HG03025 (cell line): ENCODE results near the gene CLK2.
"Not testable (repeated sequence)": the region's sequence is repeated elsewhere in the genome, so short reads cannot be mapped to it uniquely, and the experiment has no call there.

Experiments used
- ATAC-seq: cut with Tn5 transposase; IDR thresholded peaks from one replicate; pipeline ENCODE4 v1.9.1; 2021; ENCODE audit warnings: mild to moderate bottlenecking, moderate library complexity; ENCODE audit not compliant: unreplicated experiment, low FRiP score

Gene CLK2

DNA sequence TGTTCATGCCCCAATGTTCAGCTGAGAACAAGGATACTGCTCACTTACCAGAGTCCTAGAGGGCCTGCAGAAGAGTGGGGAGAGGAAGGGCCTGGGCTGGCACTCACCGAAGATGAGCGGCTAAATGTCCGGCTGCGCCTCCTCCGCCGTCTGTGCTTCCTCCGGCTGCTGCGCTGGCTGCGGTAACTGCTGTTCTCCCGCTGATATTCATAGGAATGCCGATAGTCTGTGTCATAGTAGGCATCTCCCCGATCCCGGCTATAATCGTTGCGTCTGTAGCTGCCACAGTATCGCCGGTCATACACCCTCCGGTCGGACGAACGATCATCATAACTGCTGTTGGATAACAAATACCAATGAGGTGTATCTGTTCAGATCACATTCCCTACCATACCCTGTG is 3.9 kb downstream of the CLK2 start:
- ATAC-seq = no peak

DNA sequence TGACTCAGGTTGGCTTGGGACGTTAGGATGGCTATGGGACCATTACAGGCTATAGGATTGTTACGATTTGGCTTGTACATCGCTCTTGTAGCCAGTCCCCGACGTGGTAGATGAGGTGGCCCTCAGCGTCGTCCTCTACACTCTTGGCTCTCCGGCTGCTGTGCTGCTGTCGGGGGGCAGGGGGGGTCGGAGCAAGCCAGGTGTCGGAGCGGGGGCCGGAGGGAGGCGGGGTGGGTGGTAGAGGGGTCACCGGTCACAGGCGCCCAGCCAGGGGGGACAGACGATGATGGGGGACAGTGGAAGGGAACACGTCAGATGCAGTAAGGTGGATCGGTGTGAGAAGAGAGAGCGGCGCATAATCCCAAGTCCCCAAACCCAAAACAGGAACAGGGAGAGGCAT is 4.7 kb downstream of the CLK2 start:
- ATAC-seq = no peak

DNA sequence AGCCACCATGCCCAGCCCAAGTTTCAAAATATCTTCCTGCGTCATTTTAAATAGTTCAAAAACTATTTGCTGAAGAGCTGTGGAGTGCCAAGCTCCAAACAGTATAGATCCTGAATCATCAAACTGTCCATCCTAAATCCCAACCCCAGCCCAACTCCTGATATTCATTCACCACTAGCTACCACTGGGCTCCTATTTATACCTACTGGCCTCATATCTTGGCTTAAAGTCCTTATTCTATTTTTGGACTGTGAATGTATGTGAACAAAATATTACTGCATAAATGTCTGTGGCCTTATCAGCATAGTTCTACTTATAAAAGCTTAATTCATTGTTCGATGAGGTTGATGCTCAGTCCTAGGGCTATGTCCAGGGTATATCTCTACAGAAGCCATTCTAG is 5.9 kb downstream of the CLK2 start:
- ATAC-seq = no peak

DNA sequence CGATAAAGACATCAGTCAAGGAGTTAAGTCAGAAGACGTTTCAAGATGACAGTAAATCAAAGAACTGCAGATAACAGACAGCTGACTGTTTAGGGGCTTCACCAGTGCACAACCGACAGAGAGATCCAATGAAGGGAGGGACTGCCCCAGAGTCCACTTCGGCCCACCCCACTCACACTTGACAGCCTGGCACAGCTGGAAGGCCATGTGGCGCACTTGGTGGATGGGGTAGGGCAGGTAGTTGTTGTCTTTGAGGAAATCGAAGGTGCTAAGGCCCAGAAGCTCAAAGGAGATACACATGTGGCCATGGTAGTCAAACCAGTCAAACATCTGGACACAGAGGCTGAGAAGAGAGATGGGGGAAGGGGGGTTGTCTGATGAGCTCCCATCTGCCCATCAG is 6.8 kb downstream of the CLK2 start:
- ATAC-seq = no peak

DNA sequence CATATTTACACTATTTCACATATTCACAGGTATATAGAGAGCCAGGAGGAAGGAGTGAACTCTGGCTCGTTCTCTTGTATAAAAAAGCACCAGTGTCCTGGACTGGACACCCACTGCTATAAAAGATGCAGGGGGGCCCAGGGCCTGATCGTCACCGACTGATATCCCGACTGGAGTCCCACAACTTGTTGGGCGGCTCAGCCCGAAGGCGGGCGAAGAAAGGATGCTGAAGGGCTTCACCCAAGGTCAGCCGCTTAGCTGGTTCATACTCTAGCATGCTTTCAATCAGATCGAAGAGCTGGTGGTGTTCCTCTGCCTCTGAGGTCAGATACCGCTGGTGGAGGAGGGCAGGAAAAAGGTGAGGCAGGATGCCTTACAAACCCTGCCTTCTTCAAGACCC is 10.2 kb downstream of the CLK2 start:
- no peak for ATAC-seq

DNA sequence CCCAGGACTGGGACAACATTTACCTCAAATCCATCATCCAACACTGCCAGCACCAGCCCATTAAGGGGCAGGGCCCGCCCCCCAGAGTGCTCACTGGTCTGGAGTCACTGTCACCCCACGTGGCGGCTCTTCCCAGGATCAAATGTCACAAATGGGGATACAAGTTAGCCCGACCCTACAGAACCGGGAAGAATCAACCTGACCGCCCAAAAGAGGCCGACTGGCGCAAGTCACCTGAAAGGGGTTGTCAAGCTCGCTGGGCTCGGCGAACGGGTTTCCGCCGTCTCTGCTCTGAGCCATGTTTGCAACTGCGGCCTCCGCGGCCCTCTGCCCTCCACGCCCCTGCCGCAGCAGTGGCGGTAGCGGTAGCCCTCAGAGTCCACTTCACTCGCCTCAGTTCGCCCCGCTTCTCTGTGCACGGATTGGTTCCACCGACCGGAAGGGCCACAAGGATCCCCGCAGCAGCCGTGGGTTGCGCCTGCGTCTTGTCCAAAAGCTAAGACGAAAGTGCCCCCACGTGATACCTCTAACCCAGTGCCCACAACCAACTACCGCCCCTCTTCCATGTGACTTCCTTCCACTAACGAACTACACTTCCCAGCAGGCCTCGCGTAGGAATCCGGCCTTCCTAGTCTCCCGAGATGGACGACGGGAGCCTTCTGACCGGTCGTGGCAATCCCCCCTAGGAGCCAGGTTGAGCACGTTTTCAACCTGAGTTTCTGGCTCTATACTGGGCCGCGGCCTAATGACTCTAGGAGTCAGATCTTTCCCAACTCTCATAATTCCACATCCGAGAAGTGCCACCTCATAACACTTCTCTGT is 11.2 kb downstream of the CLK2 start, which contains the start of gene SCAMP3:
Gene SCAMP3, minus strand, starts transcription at position 509 of the 822 bp plus-strand sequence. Its CDS starts 209 bp downstream, at position 300.
- peak; percentile 85 for ATAC-seq

DNA sequence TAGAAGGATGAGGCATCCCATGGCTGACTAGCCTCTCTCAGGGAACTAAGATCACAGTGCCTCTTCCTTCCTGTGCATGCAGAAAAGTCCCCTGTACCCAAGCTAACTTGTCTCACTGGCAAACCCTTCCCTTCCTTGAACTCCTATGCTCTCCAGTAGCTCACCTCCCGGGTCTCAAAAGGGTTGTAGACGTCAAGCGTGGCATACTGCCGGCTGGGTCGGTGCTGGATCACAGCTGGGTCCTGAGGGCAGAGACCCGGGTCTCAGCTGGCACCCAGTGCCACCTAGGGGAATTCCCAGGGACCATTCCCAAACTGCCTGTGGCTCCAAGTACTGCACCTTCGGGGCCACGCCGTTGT is 11.8 kb downstream of the CLK2 start:
- ATAC-seq = peak; percentile 3

DNA sequence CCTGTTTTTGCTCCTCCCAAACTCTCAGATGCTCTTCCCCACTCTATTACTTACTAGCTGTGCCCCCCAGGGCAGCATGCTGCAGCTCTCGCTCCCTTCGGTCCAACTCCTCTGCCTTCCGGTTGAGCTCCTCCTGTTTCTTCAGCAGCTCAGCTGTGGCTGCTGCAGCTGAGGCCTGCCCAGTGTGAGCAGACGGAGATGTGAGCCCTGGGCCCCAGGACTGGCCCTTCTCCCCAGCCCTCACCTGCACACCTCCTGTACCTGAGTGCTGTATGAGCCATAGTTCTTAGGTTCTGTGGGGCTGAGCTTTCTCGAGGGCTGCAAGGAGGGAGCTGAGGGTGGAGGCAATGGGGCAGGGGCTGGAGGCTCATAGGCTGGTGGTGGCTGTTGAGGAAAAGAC is 13.0 kb downstream of the CLK2 start:
- no peak for ATAC-seq

DNA sequence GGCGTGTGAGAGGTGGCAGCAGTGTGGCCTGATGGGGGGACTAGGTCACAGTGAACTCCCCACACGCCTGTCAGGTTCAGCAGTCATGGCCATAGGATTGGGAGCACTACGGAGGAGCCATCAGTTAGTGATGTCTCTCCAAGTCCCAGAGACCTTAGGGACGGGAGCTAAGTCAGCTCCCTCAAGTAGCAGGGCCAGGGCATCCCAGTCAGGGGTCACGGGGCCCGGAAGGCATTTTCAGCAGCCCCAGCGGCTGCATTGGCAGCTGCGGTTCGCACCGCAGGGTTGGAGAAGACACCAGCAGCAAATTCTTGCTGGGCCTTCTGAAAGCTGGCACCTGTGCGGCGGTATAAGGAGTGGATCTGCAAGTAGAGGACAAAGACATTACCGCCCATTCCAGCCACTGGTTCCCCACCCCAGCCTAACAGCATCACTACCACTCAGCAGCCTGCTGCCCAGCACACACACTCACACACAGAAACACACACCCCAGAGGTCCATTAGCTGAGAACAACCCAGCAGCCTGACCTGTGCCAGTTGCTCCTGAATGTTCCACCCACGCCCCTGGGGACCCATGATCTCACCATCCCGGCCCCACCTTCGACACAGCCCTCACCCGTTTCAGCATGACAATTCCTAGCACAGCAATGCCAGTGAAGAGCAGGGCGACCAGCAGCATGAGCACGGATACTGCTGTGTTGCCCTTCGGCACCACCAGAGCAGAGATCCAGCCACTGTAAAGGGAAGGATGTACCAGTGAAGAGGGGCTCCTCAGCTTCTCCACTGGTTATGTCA is 17.0 kb downstream of the CLK2 start:
- no peak for ATAC-seq

DNA sequence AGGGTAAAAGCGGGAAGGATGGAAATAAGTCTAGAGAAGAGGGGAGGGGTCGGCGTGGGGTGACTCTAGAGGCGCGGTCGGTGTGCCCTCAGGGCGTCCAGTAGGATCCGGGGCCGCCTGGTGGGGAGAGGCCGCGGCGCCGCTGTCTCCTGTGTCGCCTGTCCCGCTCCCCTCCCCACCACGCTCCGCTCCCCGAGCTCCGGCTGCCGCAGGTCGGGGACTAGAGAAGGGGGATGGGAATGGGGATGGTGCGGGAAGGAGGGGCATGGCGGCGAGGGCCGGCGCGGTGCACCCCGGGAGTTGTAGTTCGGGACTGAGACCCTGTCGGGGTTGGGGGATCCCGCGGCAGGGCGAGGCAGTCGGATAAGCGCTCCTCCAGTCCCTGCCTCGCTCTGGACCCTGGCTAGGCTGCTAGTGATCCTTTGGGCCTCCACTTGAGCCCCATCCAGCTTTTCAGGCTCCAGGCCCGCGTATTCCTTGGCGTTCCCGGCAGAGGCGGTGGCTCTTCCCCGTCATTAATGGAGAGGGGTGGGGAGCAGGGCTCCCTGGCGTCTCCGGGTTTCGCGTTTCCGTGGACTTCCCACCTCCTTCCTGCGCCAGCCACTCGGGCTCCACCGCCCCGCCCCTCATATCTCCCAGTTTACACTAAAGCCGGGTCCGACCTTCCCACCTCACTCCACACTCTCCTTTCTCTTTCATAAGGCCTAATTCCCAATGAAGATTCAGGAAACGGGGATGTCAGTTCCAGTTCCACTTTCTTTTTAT is 17.9 kb downstream of the CLK2 start, which contains the start of gene ENTREP3:
Gene ENTREP3, minus strand, starts transcription at position 241 of the 765 bp plus-strand sequence. CDS start 606 bp downstream, outside the sequence.
- ATAC-seq = no peak

DNA sequence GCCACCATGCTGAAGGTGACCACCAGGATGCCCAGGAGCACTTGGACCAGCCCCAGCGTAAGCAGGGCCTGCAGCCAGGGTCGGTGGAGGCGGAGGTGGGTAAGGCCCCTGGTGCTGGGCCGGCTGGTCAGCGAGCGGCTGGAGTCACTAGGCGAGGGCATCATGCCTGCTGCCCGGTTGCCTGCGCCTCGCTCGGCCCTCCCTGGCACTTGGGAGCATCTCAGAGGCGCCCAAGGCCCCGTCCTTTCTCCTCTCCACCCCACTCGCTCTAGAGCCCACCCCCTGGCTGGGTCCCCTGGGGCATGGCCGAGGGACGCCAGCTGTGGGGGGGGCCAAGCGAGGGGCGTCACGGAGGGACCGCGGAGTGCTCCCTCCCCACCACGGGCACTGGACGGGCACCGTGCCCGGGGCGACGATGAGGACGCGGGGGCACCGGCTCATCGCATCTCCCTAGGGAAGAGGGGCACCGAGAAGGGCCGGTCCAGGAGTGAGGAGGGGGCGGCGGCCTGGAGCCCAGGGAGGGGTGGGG is 18.5 kb downstream of the CLK2 start:
- ATAC-seq = no peak

DNA sequence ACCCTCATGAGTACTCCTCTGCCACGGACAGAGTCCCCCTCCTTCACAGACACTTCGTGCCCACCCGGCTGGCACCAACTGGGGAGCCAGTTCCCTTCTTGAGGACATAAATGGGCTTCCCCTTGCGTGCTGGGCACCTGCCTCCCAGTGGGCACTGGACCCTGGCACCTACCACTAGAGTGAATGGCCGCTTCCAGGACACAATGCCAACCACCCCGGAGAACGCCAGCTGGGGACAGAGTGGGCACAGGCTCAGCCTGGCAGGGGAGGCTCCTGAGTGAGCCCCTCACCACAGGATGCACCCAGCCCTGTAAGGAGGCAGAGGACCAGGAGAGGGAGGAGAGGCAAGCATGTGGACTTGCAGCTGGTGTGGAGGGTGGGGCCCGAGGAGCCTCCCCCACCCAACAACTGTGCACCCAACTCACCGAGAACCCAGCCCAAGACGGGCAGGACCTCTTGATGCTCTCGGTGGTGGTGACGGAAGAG is 19.0 kb downstream of the CLK2 start:
- no peak for ATAC-seq

DNA sequence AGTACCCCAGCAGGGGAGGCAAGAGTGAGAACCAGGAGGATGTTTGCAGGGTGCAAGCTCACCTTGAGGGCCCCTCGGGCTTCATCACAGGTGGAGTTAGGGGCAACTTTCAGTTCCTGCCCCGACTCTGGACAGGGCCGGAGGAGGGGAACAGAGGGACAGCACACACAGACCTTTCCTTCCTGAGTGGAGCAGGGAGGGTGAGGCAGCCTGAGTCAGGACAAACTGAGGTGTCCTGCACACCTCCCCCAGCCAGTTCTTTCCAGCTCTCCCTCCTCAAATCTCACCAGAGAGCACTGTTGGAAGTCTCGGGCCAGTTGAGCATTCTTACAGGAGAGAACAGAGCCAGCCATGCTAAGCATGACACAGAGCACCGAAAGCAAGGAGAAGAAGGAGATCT is 19.5 kb downstream of the CLK2 start:
- no peak for ATAC-seq

DNA sequence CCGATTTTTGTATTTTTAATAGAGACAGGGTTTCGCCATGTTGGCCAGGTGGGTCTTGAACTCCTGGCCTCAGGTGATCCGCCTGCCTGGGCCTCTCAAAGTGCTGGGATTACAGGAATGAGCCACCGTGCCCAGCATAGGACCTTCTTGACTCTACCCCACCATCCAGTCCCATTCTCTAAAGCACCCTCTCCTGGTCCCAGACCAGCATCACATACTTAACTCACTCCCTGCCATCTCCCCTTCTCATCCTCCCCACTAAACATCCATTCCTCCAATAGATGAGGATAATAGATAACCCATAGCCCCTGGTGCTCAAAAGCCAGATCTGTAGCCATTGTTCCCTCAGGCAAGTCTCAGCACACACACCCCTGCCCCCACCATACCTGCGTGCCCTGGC is 20.1 kb downstream of the CLK2 start:
- no peak for ATAC-seq

DNA sequence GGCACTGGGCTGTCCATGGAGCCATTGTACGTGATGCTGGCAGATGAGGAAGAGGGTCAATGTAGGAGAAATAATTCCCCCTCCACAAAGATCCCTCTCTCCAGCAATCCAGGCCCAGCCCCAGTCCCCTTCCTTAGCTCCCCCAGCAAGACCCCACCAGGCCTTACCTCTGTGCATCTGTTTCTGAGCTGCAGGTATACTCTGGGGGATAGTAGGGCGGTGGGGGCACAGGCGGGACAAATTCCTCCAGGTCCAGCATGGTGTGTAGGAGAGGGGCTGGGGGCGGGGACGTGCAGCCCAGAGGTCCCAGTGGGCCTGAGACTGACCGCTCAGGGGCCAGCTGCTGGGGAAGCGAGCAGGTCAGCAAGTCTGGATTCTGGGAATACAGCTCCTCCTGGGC is 21.7 kb downstream of the CLK2 start:
- ATAC-seq = no peak

DNA sequence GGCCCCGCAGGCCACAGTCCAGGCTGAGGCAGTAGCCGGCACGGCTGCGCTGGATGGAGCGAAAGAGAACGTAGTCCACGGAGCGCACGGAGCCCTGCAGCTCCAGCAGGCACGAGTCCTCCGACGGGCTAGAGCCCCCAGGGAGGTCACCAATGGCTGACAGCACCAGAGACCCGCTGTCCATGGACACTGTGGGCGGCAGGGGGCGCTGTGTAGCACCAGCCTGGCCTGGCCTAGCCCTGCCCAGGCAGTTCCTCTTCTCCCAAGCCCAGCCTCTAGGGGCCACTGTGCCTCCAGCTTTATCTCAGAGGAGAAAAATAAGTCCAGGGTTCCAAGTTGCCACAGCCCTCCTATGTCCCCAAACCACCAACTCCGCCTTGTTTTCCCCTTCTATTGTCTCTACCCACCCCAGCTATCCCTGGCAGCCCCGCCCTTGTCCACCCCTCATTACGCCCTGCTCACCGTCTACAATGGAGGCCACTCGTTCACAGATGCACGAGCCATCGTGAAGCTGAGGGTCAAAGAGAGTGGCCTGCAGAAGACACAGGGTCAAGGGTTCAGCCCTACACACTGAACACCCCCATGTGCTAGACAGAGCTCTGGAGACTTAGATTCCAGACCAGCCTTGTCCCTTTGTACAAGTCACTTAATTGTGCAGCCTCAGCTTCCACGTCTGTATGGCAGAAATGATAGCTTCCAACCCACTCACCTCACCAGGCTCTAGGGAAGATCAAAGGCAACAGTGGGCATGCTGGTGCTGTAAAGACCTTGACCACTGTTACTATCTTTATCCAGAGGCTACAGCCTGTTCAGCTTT is 22.5 kb downstream of the CLK2 start:
- no peak for ATAC-seq

DNA sequence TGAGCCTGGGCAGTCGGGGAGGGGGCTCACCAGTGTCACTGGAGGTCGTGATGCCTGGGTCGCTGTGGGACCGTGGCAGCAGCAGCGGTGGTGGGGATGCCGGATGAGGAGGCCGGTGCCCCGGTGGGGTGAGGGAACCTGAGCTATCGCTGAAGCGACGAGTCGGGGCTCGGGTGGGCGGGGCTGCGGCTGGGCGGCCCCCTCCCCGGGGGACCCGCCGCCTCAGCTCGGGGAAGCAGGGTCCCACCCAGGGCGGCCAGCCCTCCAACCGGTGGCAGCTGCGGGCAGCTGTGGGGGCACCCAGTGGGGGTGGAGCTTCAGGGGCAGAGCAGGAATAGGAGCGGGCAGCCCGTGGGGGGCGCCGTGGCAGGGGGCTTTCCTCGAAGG is 23.1 kb downstream of the CLK2 start:
- ATAC-seq = no peak

DNA sequence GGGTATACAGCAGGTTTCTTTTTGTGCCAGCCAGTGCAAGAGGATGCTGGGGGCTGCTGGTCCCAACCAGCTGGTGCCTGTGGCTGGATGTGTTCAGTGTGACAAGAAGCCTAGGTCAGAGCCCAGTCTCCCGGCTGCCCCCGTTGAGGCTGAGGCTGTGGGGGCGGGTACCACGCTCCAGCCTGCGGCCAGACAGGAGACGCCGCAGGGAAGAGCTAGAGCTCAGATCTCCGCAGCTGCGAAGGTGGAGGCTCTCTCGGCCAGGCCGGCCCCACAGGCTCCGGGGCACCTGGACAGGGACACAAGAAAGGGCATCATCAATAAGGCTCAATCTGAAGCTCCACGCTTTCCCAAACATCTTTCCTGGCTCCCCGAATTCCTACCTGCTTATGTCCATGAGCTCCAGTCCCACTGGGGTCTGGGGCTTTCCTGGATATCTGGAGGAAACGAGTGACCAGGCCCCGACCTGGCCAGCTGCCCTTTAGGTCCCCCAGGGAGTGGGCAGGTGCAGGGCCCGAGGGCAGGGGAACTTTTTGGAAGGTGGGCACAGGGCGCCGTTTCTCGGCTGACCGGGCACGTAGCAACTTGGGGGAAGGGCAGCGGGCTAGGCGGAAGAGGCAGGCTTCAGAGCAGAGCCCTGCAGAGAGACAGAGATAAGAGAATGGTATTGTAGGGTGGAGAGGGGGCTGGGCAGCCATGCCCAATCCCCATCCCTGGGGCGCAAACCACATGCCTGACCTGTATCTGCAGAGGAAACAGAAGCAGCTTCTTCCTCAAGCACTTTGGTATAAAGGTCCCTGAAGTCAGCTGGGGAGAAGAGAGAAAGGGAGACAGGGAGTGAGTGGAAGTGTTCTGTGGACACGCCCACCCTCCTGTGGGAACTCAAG is 25.4 kb downstream of the CLK2 start:
- ATAC-seq = no peak

DNA sequence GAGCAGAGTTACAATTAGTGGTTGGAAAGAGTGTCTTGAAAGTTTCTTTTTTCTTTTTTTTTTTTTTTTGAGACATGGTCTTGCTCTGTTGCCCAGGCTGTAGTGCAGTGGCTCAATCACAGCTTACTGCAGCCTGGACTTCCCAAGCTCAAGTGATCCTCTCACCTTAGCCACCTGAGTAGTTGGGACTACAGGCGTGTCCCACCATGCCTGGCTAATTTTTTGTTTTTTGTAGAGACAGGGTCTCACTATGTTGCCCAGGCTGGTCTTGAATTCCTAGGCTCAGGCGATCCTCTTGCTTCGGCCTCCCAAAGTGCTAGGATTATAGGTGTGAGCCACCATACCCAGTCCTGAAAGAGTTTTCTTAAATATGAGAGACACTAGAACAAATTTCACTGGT is 26.5 kb downstream of the CLK2 start:
- ATAC-seq = not testable (repeated sequence)
